Endothelial cell of hepatic sinusoid (primary cell): ENCODE data around the gene OR2AT4.
"Not testable (repeated sequence)": the region's sequence is repeated elsewhere in the genome, so short reads cannot be mapped to it uniquely, and the experiment has no call there.

Experiments used
- in situ Hi-C: cut with HindIII; loops from 2 replicates; pipeline ENCODE4 v1.10.0; 2017; ENCODE audit warnings: low sequenced_read_pairs

OR2AT4 gene

GRCh38 chr11:75105462-75105925 is 8.8 kb upstream of the OR2AT4 start:
- in situ Hi-C loops: no loop called here

GRCh38 chr11:75103380-75104026 is 6.8 kb upstream of the OR2AT4 start:
- in situ Hi-C loops: no loop called here

- in situ Hi-C loops: no loop called here
Measured at GRCh38 chr11:75101424-75102128, 4.9 kb upstream of the OR2AT4 start.

- in situ Hi-C loops: no loop called here
Measured at GRCh38 chr11:75100314-75100713, 3.6 kb upstream of the OR2AT4 start.

- in situ Hi-C loops: no loop called here
Measured at GRCh38 chr11:75099635-75100034, 3.0 kb upstream of the OR2AT4 start.

GRCh38 chr11:75098835-75099439 is 2.3 kb upstream of the OR2AT4 start:
- in situ Hi-C loops: not testable (repeated sequence)

- in situ Hi-C loops: not testable (repeated sequence)
Measured at GRCh38 chr11:75098181-75098580, 1.5 kb upstream of the OR2AT4 start.

- in situ Hi-C loops: no loop called here
Measured at GRCh38 chr11:75097173-75097557, 489 bp upstream of the OR2AT4 start.

GRCh38 chr11:75094382-75094781 is 2.3 kb downstream of the OR2AT4 start:
- in situ Hi-C loops: not testable (repeated sequence)

GRCh38 chr11:75090671-75091177 is 6.0 kb downstream of the OR2AT4 start:
- in situ Hi-C loops: no loop called here

- in situ Hi-C loops: no loop called here
Measured at GRCh38 chr11:75087319-75088305, 9.1 kb downstream of the OR2AT4 start.

GRCh38 chr11:75084883-75085282 is 11.8 kb downstream of the OR2AT4 start:
- in situ Hi-C loops: no loop called here

GRCh38 chr11:75083217-75083605 is 13.5 kb downstream of the OR2AT4 start:
- in situ Hi-C loops: no loop called here

GRCh38 chr11:75082601-75083216 is 14.0 kb downstream of the OR2AT4 start:
- in situ Hi-C loops: no loop called here

GRCh38 chr11:75079546-75079945 is 17.1 kb downstream of the OR2AT4 start:
- in situ Hi-C loops: no loop called here

- in situ Hi-C loops: no loop called here
Measured at GRCh38 chr11:75078233-75078632, 18.4 kb downstream of the OR2AT4 start.

GRCh38 chr11:75077316-75077715 is 19.4 kb downstream of the OR2AT4 start:
- in situ Hi-C loops: no loop called here

- in situ Hi-C loops: no loop called here
Measured at GRCh38 chr11:75076671-75077070, 20.0 kb downstream of the OR2AT4 start.

GRCh38 chr11:75073459-75074190 is 23.1 kb downstream of the OR2AT4 start:
- in situ Hi-C loops: no loop called here

GRCh38 chr11:75072582-75072981 is 24.1 kb downstream of the OR2AT4 start:
- in situ Hi-C loops: no loop called here
